ENCODE data around the gene GAB1. TPM values are rescaled to one million over a fixed set of nuclear protein-coding genes. Genes with fewer than 3 reads are reported as not detected.

The GAB1 gene
- total RNA-seq, 2 donors from 2014 or later: 28.3 to 33.3 TPM

DNA sequence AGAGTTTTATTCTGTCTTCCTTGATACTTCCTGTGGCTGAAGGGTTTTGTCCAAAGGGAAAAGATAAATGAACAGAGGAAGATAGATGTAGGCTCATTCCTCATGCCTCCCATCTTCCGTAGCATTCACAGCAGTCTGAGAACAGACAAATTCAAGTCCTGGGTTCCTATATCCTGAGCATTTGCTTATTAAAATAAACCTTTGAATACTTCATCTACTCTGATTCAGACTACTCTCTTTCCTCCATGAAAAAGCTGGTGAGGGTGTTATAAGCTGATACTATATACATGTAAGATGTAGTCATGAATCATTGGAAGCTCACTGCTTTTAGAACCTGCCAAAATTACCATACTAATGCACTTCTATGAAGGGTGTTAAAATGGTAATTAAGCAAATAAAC lies 61.2 kb downstream of the GAB1 start:
- H3K9ac ChIP-seq (ENCODE audit: extremely low read depth, low read length, poor library complexity, severe bottlenecking): no peak overlapping the region
- H3K9me3 ChIP-seq (ENCODE audit: control insufficient read depth, low read length): no peaks in the 10 kb centered on the region
- H3K27ac ChIP-seq (ENCODE audit: low read depth, low read length): no peak overlapping the region
- Mint-ChIP-seq H3K4me3 (no peak overlapping the region), H3K27ac (no peak overlapping the region), H3K9me3 (no peaks in the 10 kb centered on the region), H3K36me3 (ENCODE audit: low read depth) (no peaks in the 10 kb centered on the region), H3K27me3 (ENCODE audit: insufficient read depth) (no peaks in the 10 kb centered on the region), H3K4me1 (peaks cover 11% of the 10 kb centered on the region)
- TF ChIP-seq, protein P1, sequence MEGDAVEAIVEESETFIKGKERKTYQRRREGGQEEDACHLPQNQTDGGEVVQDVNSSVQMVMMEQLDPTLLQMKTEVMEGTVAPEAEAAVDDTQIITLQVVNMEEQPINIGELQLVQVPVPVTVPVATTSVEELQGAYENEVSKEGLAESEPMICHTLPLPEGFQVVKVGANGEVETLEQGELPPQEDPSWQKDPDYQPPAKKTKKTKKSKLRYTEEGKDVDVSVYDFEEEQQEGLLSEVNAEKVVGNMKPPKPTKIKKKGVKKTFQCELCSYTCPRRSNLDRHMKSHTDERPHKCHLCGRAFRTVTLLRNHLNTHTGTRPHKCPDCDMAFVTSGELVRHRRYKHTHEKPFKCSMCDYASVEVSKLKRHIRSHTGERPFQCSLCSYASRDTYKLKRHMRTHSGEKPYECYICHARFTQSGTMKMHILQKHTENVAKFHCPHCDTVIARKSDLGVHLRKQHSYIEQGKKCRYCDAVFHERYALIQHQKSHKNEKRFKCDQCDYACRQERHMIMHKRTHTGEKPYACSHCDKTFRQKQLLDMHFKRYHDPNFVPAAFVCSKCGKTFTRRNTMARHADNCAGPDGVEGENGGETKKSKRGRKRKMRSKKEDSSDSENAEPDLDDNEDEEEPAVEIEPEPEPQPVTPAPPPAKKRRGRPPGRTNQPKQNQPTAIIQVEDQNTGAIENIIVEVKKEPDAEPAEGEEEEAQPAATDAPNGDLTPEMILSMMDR (conservative IDR thresholded peaks at IDR 0.05): no peak
- no peaks in the 10 kb centered on the region for H3K27me3 ChIP-seq (ENCODE audit: control insufficient read depth, insufficient read depth, low read length, poor library complexity, severe bottlenecking)
- DNase-seq: no peak
- no peak overlapping the region for H3K4me3 ChIP-seq (ENCODE audit: low read length)
- H3K4me1 ChIP-seq (ENCODE audit: control insufficient read depth, insufficient read depth, low read length): no peaks in the 10 kb centered on the region
- H3K36me3 ChIP-seq (ENCODE audit: control insufficient read depth, insufficient read depth, low read length): no peaks in the 10 kb centered on the region
- WGBS, 2 experiments (ENCODE audit: insufficient coverage in 1 of 2, insufficient read length in 1 of 2): 83 to 95% methylated on average over 1 of the region's 1 CpG

DNA sequence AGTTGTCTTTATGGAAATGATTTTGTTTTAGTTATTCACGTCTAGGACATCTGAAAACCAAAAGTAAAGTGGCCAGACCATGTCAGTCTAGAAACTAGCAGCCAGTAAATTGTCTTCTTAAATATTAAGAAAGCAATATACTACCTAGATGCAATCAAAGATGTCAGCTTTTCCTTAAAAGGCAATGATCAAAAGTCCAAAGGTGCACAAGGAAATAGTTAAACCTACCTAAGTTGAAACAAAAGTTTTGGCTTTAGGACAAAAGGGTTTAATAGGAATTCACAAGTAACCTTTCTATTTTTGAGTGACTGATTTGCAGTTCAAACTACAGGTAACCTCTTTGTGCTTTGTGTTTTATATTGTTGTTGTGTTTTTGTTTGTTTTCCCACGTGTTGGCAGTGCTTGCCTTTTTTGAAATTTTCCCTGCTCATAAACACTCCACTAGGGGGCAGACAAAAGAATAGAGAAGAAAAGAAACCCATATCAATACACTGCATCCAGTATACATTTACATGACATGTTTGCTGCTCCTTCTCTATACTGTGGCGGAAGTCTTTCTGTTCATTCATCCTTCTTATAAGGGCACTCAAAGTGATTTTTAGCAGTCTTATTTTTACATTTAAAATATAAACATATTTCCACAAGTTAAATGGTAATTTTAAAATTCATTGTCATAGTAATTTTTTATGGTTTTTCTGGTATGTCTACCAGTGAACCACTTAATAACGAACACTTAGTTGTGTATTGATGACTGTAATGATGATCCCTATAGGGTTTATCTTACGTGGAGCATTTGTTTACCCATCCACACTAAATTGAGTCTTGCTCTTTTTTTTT lies 62.7 kb downstream of the GAB1 start:
- H3K36me3 ChIP-seq (ENCODE audit: control insufficient read depth, insufficient read depth, low read length): no peaks in the 10 kb centered on the region
- no peak overlapping the region for H3K27ac ChIP-seq (ENCODE audit: low read depth, low read length)
- no peaks in the 10 kb centered on the region for H3K27me3 Mint-ChIP-seq (ENCODE audit: insufficient read depth)
- H3K4me3 Mint-ChIP-seq: no peak overlapping the region
- H3K9me3 ChIP-seq (ENCODE audit: control insufficient read depth, low read length): no peaks in the 10 kb centered on the region
- H3K9ac ChIP-seq (ENCODE audit: extremely low read depth, low read length, poor library complexity, severe bottlenecking): no peak overlapping the region
- H3K27ac Mint-ChIP-seq: peak overlapping the region; percentile 76
- no peak overlapping the region for H3K4me3 ChIP-seq (ENCODE audit: low read length)
- H3K4me1 ChIP-seq (ENCODE audit: control insufficient read depth, insufficient read depth, low read length): no peaks in the 10 kb centered on the region
- peaks cover 11% of the 10 kb centered on the region for H3K4me1 Mint-ChIP-seq
- H3K27me3 ChIP-seq (ENCODE audit: control insufficient read depth, insufficient read depth, low read length, poor library complexity, severe bottlenecking): no peaks in the 10 kb centered on the region
- H3K36me3 Mint-ChIP-seq (ENCODE audit: low read depth): no peaks in the 10 kb centered on the region
- DNase-seq: no peak
- WGBS, 2 experiments (ENCODE audit: insufficient coverage in 1 of 2, insufficient read length in 1 of 2): 73 to 96% methylated on average over 3 to 5 of the region's 5 CpGs
- H3K9me3 Mint-ChIP-seq: no peaks in the 10 kb centered on the region
- TF ChIP-seq, protein P1 (conservative IDR thresholded peaks at IDR 0.05): peak; percentile 87

DNA sequence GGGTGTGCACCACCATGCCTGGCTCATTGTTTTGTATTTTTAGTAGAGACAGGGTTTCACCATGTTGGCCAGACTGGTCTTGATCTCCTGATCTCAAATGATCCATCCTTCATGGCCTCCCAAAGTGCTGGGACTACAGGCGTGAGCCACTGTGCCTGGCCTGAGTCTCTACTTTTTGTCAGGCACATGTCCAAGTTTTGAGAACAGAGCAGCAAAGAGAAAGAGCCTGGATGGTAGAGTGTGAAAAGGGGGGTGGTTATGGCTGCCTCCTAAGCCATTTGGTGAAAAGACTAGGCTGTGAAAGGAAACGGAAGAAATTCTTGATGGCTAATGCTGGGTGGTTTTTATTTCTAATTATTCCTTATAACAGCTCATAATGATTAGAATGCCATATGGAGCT lies 63.4 kb downstream of the GAB1 start:
- Mint-ChIP-seq H3K4me1 (peaks cover 11% of the 10 kb centered on the region), H3K9me3 (no peaks in the 10 kb centered on the region), H3K4me3 (no peak overlapping the region), H3K27ac (no peak overlapping the region), H3K27me3 (ENCODE audit: insufficient read depth) (no peaks in the 10 kb centered on the region), H3K36me3 (ENCODE audit: low read depth) (no peaks in the 10 kb centered on the region)
- DNase-seq: no peak
- no peaks in the 10 kb centered on the region for H3K4me1 ChIP-seq (ENCODE audit: control insufficient read depth, insufficient read depth, low read length)
- H3K36me3 ChIP-seq (ENCODE audit: control insufficient read depth, insufficient read depth, low read length): no peaks in the 10 kb centered on the region
- no peaks in the 10 kb centered on the region for H3K9me3 ChIP-seq (ENCODE audit: control insufficient read depth, low read length)
- no peak overlapping the region for H3K9ac ChIP-seq (ENCODE audit: extremely low read depth, low read length, poor library complexity, severe bottlenecking)
- WGBS, 2 experiments (ENCODE audit: insufficient coverage in 1 of 2, insufficient read length in 1 of 2): 60 to 98% methylated on average over 1 of the region's 2 CpGs
- no peaks in the 10 kb centered on the region for H3K27me3 ChIP-seq (ENCODE audit: control insufficient read depth, insufficient read depth, low read length, poor library complexity, severe bottlenecking)
- H3K27ac ChIP-seq (ENCODE audit: low read depth, low read length): no peak overlapping the region
- TF ChIP-seq, protein P1 (conservative IDR thresholded peaks at IDR 0.05): no peak
- H3K4me3 ChIP-seq (ENCODE audit: low read length): no peak overlapping the region

Data from endodermal cell (in vitro differentiated cells).